Esophagus squamous epithelium (tissue), 4 donors: ENCODE data around the gene DENND5B.

ENCODE experiments used
- POLR2A ChIP-seq, 4 donors: fragments of 450-650 bp; IDR thresholded peaks; one replicate each; pipeline ENCODE4 v1.6.1; 2017; ENCODE audit warnings: antibody characterized with exemption in 4 of 4, mild to moderate bottlenecking in 4 of 4, moderate library complexity in 3 of 4
- TF ChIP-seq, protein P1 (sequence below), 6 experiments: fragments of 450-650 bp in 4 of 6; fragments of 200-600 bp in 2 of 6; sonication (generic) in 2 of 6; IDR thresholded peaks; one replicate each; pipeline ENCODE4 v1.5.1; 2016 to 2019; ENCODE audit warnings: antibody characterized with exemption in 6 of 6, mild to moderate bottlenecking in 4 of 6, moderate library complexity in 4 of 6

DNA sequence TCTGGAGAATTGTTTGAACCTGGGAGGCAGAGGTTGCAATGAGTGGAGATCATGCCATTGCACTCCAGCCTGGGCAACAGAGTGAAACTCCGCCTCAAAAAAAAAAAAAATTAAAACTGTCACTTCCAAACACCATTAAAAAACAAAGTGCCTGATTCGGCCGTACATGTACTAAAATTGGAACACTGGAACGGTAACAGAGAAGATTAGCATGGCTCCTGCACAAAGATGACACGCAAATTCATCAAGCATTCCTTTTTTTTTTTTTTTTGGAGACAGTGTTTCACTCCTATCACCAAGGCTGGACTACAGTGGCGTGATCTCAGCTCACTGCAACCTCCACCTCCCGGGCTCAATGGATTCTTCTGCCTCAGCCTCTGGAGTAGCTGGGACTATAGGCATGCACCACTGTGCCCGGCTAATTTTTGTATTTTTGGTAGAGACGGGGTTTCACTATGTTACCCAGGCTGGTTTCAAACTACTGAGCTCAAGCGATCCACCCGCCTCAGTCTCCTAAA is 224.8 kb downstream of the DENND5B start:
- TF ChIP-seq, protein P1, sequence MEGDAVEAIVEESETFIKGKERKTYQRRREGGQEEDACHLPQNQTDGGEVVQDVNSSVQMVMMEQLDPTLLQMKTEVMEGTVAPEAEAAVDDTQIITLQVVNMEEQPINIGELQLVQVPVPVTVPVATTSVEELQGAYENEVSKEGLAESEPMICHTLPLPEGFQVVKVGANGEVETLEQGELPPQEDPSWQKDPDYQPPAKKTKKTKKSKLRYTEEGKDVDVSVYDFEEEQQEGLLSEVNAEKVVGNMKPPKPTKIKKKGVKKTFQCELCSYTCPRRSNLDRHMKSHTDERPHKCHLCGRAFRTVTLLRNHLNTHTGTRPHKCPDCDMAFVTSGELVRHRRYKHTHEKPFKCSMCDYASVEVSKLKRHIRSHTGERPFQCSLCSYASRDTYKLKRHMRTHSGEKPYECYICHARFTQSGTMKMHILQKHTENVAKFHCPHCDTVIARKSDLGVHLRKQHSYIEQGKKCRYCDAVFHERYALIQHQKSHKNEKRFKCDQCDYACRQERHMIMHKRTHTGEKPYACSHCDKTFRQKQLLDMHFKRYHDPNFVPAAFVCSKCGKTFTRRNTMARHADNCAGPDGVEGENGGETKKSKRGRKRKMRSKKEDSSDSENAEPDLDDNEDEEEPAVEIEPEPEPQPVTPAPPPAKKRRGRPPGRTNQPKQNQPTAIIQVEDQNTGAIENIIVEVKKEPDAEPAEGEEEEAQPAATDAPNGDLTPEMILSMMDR (IDR thresholded peaks at IDR 0.05): no peak
- no peak for TF ChIP-seq POLR2A (IDR thresholded peaks at IDR 0.05)
